Measurements from ENCODE around the gene C10orf95.

The C10orf95 gene

DNA sequence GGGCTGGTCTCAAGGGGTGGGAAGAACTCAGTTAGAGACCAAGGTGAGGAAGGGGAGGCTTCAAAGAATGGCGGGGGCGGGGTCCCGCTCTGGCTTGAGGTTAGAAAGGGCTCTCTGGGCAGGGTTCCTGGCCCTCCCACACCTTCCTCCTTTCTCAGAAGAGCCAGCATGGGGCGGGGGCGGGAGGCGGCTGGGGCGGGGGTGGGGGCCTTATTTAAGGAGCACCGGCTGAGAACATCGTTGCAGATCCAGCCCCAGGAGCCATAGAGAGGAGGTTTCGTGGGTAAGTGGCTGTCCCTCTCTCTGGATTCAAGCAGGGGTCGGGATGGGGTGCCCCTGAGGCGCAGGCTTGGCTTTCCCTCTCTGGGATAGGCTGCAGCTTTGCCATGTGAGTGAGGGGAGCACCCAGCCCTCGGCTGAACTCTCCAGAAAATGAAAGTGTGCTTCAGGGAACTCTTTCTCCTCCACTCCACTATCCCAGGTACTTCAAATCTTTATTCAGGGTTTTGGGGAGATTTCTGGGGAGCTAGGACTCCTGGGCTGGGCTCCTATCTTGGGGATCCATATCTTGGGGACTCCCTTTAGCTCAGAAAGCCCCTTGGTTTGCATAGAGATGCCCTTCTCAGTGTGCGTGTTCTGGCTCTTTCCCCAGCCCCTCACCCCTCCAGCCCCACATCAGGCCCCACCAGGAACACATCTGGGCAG, 15.7 kb downstream of the C10orf95 start:
- in situ Hi-C loops (cut with MboI; ENCODE audit: low sequenced_read_pairs) = no loop called here

- in situ Hi-C loops (cut with MboI; ENCODE audit: low sequenced_read_pairs) = no loop called here
Observed at GRCh38 chr10:102435133-102435497, 16.2 kb downstream of the C10orf95 start.

GRCh38 chr10:102434394-102435132, 16.8 kb downstream of the C10orf95 start:
- in situ Hi-C loops (cut with MboI; ENCODE audit: low sequenced_read_pairs) = no loop called here

DNA sequence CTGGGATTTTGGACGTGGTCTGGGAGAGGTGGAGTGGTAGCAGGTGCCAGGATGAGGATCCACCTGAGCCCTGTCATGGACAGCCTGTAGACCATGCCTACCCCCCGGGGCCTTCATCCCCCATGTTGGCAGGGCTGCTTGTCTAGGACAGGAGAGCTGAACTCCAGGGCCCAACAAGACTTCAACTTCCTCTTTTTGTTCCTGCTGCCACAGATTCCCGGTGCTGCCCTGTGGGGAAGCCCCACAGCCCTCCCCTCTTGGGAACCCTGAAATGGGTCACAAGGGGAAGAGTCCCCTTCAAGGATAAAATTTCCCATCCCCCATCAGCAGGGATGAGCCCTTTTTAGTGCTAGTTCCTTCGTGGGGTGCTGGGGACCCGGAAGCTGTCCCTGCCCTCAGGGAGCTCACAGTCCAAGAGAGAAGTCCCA, 17.7 kb downstream of the C10orf95 start:
- in situ Hi-C loops (cut with MboI; ENCODE audit: low sequenced_read_pairs) = no loop called here

- in situ Hi-C loops (cut with MboI; ENCODE audit: low sequenced_read_pairs) = no loop called here
Observed at GRCh38 chr10:102432162-102432950, 19.0 kb downstream of the C10orf95 start, which contains the start of gene CUEDC2. Gene CUEDC2, minus strand, starts transcription at chr10:102432574. Its CDS starts 7,386 bp downstream, at chr10:102425188.

DNA sequence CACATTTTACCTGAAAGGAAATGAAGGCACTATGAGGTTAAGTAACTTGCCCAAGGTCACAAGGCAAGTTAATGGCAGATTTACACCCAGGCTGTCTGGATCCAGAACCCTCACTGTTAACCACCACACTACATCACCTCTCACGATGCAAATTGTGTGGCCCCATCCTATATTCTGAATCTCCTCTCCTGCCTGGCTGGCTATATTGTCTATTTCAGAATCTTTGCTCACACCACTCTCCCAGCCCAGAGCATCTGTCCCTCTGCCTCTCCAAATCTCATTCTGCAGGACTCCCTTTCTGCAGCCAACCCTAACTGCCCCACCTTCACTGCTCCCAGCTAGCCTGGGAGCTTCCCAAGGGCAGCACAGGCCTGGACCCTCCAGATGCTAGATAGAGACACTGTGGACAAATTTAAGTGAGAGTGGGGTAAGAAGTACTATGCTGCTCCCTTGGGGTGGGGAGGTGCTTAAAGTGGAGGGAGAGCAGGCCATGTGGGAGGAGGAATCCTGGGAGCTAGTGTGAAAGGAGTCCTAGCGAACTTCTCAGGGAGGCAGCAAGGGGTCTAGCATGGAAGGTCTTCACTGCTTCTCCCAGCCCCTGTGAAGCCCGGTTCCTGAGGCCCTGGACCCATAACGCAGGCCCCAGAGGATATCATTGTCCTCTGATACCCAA, 19.8 kb downstream of the C10orf95 start:
- in situ Hi-C loops (cut with MboI; ENCODE audit: low sequenced_read_pairs) = no loop called here

GRCh38 chr10:102429468-102429867, 21.9 kb downstream of the C10orf95 start:
- in situ Hi-C loops (cut with MboI; ENCODE audit: low sequenced_read_pairs) = no loop called here

DNA sequence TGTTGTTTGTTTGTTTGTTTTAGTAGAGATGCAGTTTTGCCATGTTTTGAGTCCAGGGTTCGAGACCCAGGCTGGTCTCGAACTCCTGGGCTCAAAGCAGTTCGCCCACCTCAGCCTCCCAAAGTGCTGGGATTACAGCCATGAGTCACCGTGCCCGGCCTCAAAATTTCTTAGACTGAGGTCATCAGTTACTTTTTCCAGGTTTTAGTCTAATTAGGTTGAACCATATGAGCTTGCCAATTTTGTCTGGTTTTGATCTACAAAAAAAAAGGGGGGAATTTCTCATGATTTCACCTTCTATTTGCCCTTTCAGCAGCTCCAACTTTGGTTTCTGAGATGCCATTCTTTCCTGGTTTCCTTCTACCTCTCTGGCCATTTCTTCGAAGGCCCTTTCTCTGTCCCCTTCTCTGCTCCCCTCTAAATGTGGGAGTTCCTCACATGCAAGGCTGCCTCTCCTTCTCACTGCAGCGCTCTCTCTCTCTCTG, 24.5 kb downstream of the C10orf95 start:
- in situ Hi-C loops (cut with MboI; ENCODE audit: low sequenced_read_pairs) = no loop called here

DNA sequence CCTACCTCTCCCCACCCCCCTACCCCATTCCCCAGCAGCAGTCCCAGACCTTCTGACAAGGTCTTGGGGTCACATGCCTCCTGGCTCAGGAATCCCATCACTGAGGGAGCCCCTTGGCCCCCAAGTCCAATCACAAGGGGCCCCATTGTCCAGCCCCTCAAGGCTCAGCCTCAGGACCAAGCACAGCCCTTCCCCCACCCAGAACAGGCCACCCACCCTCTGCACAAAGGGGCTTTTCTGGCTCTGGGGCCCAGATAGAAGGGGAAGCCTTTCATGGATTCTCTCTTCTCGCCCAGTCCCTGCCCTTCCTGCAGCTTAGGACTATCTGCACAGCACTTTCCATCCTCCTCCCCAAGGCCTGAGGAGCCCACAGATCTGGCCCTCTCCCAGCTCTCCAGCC, 25.9 kb downstream of the C10orf95 start:
- in situ Hi-C loops (cut with MboI; ENCODE audit: low sequenced_read_pairs) = no loop called here

DNA sequence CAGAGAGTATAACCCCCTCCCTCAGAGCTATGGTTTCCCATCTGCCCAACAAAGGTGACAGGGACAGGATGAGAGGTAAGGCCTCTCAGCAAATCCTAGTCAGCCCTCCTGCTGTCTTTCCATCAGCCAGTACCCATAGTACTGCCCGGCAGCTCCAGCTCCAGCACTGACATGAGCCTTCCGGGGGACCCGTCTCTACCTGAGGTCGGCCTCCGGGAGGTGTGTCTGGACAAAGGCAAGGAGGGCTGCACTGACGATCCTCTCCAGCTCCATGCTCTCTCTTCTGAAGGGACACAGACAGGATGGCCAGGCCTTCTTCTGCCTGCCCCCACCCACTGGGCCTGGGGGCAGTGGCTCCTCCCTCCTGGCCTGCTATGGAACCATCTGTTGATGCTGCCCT, 26.4 kb downstream of the C10orf95 start:
- in situ Hi-C loops (cut with MboI; ENCODE audit: low sequenced_read_pairs) = no loop called here

DNA sequence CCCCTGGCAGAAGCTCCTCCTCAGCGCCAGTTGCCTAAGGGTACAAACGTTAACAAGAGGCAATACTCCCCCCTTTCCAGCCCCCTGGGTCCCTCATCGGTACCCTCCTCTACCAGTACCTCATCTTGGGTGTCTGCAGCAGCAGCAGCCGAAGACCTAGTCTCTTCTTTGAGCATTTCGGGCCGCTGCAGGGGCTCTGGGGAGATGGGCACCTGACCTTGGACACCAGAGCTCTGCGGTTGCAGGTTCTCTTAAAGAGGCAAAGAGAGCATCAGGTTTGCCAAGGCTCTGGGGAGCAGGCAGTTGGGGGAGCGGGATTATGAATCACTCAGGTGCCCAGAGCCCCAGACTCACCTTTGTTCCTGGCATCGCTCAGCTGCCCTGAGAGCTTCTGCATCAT, 27.2 kb downstream of the C10orf95 start:
- in situ Hi-C loops (cut with MboI; ENCODE audit: low sequenced_read_pairs) = no loop called here

DNA sequence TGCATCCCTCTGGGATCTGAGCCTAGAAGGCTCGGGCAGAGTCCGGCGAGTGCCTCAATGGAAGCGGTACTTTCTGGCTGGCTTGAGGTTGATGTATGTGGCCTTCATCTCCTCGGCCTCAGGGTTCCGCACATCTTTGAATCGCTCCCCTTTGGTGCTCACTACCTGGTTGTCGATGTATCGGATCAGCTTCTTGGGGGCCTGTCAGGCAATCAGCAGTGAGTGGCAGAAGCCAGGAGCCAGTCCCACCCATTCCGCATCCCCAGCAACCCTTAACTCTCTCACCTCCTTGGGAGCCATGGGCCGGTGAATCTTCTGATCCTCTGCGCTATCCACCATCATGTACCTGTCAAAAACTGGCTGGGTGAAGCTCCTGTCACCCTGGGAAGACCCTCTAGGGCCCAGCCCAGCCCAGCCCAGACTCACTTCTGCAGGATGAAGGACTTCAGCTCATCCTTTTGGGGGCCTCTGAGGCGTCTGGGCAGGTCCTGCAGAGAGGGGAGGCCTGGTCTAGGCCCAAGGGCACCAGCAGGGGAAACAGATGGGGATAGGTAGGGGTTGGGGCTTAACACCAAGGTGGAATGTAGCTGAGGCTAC, 27.9 kb downstream of the C10orf95 start:
- in situ Hi-C loops (cut with MboI; ENCODE audit: low sequenced_read_pairs) = no loop called here

DNA sequence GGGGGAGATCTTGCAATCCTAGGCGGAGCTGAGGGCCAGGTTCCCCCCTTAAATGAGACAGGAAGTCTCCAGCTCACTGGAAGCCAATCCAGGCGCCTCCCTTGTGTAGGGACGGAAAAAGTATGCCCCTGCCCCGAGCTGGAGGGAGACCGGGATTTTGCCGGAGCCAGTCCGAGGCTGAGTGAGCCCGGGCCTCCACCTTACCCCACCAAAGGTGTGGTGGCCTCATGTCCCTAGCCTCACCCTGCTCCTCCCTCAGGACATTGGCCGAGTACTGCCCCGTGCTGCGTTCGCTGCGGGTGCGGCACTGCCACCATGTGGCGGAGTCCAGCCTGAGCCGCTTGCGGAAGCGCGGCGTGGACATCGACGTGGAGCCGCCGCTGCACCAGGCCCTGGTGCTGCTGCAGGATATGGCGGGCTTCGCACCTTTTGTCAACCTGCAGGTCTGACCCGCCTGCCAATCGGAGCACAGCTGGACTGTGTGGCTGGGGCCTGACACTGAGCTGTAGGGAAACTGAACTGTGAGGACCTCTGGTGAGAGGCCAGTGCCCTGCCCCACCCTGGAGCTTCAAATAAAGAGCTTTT, 28.7 kb downstream of the C10orf95 start:
- in situ Hi-C loops (cut with MboI; ENCODE audit: low sequenced_read_pairs) = no loop called here

GRCh38 chr10:102421757-102422512, 29.4 kb downstream of the C10orf95 start:
- in situ Hi-C loops (cut with MboI; ENCODE audit: low sequenced_read_pairs) = no loop called here

DNA sequence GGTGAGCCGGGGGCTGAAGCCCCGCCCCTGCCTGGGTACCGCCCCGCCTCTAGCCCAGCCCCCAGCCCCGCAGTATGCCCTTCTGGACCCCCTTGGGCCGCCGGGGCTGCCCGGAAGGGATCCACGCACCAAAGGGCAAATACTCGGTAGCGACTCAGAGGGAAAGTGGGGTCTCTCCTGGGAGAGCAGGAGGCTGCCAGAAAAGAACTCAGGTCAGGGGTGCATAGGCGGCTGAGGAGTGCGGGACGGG, 29.9 kb downstream of the C10orf95 start:
- in situ Hi-C loops (cut with MboI; ENCODE audit: low sequenced_read_pairs) = no loop called here

GRCh38 chr10:102420714-102421506, 30.4 kb downstream of the C10orf95 start, which contains the start of gene FBXL15:
Gene FBXL15, plus strand, starts transcription at chr10:102420836. Its CDS starts 294 bp downstream, at chr10:102421130.
- in situ Hi-C loops (cut with MboI; ENCODE audit: low sequenced_read_pairs) = no loop called here

- in situ Hi-C loops (cut with MboI; ENCODE audit: low sequenced_read_pairs) = no loop called here
Observed at GRCh38 chr10:102420181-102420713, 31.1 kb downstream of the C10orf95 start.

All from hTERT RPE-1 (cell line).